GM23248 (cell line): ENCODE data around the gene TNS3.
"Not testable (repeated sequence)": the region's sequence is repeated elsewhere in the genome, so short reads cannot be mapped to it uniquely, and the experiment has no call there.

Experiments
- EZH2 ChIP-seq: fragments of 200-600 bp; sonication (generic); IDR thresholded peaks from 2 replicates; pipeline ENCODE4 v1.6.1; 2018; ENCODE audit warnings: antibody characterized with exemption, mild to moderate bottlenecking; ENCODE audit not compliant: insufficient read depth, poor library complexity, severe bottlenecking
- EZH2phosphoT487 ChIP-seq: fragments of 200-600 bp; sonication (generic); IDR thresholded peaks from 2 replicates; pipeline ENCODE4 v1.6.1; 2018; ENCODE audit warnings: antibody characterized with exemption, moderate library complexity, mild to moderate bottlenecking, low read depth; ENCODE audit not compliant: insufficient read depth

GRCh38 chr7:47590215-47590614 is 8.3 kb upstream of the TNS3 start:
- TF ChIP-seq EZH2, EZH2phosphoT487: not testable (repeated sequence)
